ENCODE measurements around the gene AP4M1. TPM values are rescaled to one million over a fixed set of nuclear protein-coding genes. Genes with fewer than 3 reads are reported as not detected.

Gene AP4M1
- total RNA-seq, 1 experiment from 2014 or later = 17.9 TPM

DNA sequence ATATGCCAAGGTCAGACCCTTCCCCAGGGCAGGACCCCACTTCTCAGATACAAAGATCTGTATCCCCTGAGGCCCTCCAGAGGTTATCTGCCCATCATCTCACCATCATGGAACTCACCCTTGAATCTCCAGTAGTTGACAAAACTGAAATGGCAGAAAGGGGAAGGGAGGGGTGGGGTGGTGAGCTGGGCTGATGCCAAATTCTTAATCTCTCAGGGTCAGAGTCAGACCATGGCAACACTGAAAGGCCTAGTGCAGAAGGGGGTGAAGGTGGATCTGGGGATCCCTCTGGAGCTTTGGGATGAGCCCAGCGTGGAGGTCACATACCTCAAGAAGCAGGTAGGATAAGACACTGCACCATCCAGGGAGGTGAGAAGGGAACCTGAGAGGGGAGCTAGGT, 21.1 kb downstream of the AP4M1 start:
- no peak overlapping the region for H3K4me2 ChIP-seq (ENCODE audit: low read length)
- no peak overlapping the region for H3K27ac ChIP-seq (ENCODE audit: low read length)
- no peaks in the 10 kb centered on the region for H3K36me3 ChIP-seq (ENCODE audit: low read depth, low read length)
- no peaks in the 10 kb centered on the region for H4K20me1 ChIP-seq (ENCODE audit: low read length)
- DNase-seq = no peak
- peaks cover 21% of the 10 kb centered on the region for H3K79me2 ChIP-seq (ENCODE audit: low read length)
- CTCF ChIA-PET = no interaction called here
- no peaks in the 10 kb centered on the region for H3F3A ChIP-seq (ENCODE audit: low read length, unreplicated experiment)
- TF ChIP-seq, protein P1, sequence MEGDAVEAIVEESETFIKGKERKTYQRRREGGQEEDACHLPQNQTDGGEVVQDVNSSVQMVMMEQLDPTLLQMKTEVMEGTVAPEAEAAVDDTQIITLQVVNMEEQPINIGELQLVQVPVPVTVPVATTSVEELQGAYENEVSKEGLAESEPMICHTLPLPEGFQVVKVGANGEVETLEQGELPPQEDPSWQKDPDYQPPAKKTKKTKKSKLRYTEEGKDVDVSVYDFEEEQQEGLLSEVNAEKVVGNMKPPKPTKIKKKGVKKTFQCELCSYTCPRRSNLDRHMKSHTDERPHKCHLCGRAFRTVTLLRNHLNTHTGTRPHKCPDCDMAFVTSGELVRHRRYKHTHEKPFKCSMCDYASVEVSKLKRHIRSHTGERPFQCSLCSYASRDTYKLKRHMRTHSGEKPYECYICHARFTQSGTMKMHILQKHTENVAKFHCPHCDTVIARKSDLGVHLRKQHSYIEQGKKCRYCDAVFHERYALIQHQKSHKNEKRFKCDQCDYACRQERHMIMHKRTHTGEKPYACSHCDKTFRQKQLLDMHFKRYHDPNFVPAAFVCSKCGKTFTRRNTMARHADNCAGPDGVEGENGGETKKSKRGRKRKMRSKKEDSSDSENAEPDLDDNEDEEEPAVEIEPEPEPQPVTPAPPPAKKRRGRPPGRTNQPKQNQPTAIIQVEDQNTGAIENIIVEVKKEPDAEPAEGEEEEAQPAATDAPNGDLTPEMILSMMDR (conservative IDR thresholded peaks at IDR 0.05; ENCODE audit: low read depth, low read length) = no peak
- TF ChIP-seq EZH2phosphoT487 (IDR thresholded peaks at IDR 0.05; ENCODE audit: borderline replicate concordance, low read length) (no peak), EZH2 (IDR thresholded peaks at IDR 0.05; ENCODE audit: low read length, unreplicated experiment) (no peak)
- POLR2A ChIA-PET (ENCODE audit: unreplicated experiment) = no interaction called here
- no peaks in the 10 kb centered on the region for H3K9me2 ChIP-seq (replicated peaks; ENCODE audit: low read length)
- no peaks in the 10 kb centered on the region for H3K27me3 ChIP-seq (ENCODE audit: low read length)
- H3K9me3 ChIP-seq (ENCODE audit: low read length) = no peaks in the 10 kb centered on the region
- H2AFZ ChIP-seq (ENCODE audit: low read length) = no peak overlapping the region
- peaks cover 13% of the 10 kb centered on the region; the same call in 1 of the 2 replicates for H3K4me1 ChIP-seq (ENCODE audit: insufficient read depth, low read length)
- no TSS peak for BruUV-seq (replicated peaks)
- intact Hi-C loops (cut with micrococcal nuclease) = no loop called here
- no peak for ATAC-seq
- H3K4me3 ChIP-seq (ENCODE audit: low read length) = no peak overlapping the region
- no peak overlapping the region for H3K9ac ChIP-seq (ENCODE audit: low read length)

DNA sequence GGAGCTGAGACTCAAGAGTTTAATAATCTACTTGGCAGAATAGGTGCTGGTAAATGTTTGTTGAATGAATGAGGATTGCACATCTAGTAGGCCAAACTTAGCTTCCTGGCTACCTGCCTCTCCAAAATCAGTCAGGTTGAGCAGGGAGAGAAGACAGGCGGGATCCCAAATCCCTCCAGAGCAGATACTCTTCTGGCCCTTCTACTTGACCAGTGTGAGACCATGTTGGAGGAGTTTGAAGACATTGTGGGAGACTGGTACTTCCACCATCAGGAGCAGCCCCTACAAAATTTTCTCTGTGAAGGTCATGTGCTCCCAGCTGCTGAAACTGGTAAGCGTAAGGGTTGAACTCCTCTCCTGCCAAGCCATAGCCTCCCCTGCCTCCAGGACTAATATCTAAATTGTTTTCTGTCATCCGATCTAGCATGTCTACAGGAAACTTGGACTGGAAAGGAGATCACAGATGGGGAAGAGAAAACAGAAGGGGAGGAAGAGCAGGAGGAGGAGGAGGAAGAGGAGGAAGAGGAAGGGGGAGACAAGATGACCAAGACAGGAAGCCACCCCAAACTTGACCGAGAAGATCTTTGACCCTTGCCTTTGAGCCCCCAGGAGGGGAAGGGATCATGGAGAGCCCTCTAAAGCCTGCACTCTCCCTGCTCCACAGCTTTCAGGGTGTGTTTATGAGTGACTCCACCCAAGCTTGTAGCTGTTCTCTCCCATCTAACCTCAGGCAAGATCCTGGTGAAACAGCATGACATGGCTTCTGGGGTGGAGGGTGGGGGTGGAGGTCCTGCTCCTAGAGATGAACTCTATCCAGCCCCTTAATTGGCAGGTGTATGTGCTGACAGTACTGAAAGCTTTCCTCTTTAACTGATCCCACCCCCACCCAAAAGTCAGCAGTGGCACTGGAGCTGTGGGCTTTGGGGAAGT, 23.1 kb downstream of the AP4M1 start:
- ChIA-PET CTCF (no interaction called here), POLR2A (ENCODE audit: unreplicated experiment) (no interaction called here)
- intact Hi-C loops (cut with micrococcal nuclease) = loop anchor here (5.0 kb wide), 1 partner anchor 42 kb away; the partner anchor contains the start of gene ZNF3
- Histone ChIP-seq H3K9me3 (ENCODE audit: low read length) (no peaks in the 10 kb centered on the region), H3K4me3 (ENCODE audit: low read length) (no peak overlapping the region), H3K27me3 (ENCODE audit: low read length) (no peaks in the 10 kb centered on the region), H4K20me1 (ENCODE audit: low read length) (no peaks in the 10 kb centered on the region), H3K9me2 (replicated peaks; ENCODE audit: low read length) (no peaks in the 10 kb centered on the region), H3K4me1 (ENCODE audit: insufficient read depth, low read length) (peaks cover 12% of the 10 kb centered on the region; the same call in 1 of the 2 replicates), H3K79me2 (ENCODE audit: low read length) (0 out of 2 replicates have a peak, but pooled peaks cover 10% of the 10 kb centered on the region), H3K4me2 (ENCODE audit: low read length) (no peak overlapping the region), H2AFZ (ENCODE audit: low read length) (no peak overlapping the region), H3K9ac (ENCODE audit: low read length) (no peak overlapping the region), H3F3A (ENCODE audit: low read length, unreplicated experiment) (no peaks in the 10 kb centered on the region), H3K27ac (ENCODE audit: low read length) (no peak overlapping the region), H3K36me3 (ENCODE audit: low read depth, low read length) (no peaks in the 10 kb centered on the region)
- BruUV-seq (replicated peaks) = no TSS peak
- DNase-seq (no peak), ATAC-seq (no peak)
- TF ChIP-seq, protein P1 (conservative IDR thresholded peaks at IDR 0.05; ENCODE audit: low read depth, low read length) = no peak
- TF ChIP-seq EZH2 (IDR thresholded peaks at IDR 0.05; ENCODE audit: low read length, unreplicated experiment) = no peak

Data from PC-3 (cell line).